ENCODE data around the gene PLEKHA1.

PLEKHA1 gene

GRCh38 chr10:122474131-122474818 is 99.8 kb downstream of the PLEKHA1 start:
- 26% methylated on average over 15 of the region's 15 CpGs for WGBS
- H3K9ac ChIP-seq (ENCODE audit: low read length) = peak overlapping the region; percentile 51
- H3K27me3 ChIP-seq (ENCODE audit: control insufficient read depth in 1 of 2, insufficient read depth in 1 of 2, low read length in 2 of 2) = no peaks in the 10 kb centered on the region
- no peak overlapping the region for H3K4me2 ChIP-seq (ENCODE audit: low read length, poor library complexity, severe bottlenecking)
- H2BK120ac ChIP-seq (ENCODE audit: low read depth, low read length) = peak overlapping the region; percentile 42
- H3K4me1 ChIP-seq (ENCODE audit: control insufficient read depth, insufficient read depth, low read depth, low read length) = peaks cover 27% of the 10 kb centered on the region
- H2AFZ ChIP-seq (ENCODE audit: low read depth, low read length) = no peak overlapping the region
- no peaks in the 10 kb centered on the region for H3K9me3 ChIP-seq (ENCODE audit: control insufficient read depth, low read length)
- no peak overlapping the region for H2BK5ac ChIP-seq (ENCODE audit: low read depth, low read length, poor library complexity, severe bottlenecking)
- no peak overlapping the region for H3K23ac ChIP-seq (ENCODE audit: low read length in 2 of 2)
- peak overlapping the region; percentile 49 to 73 for H2BK12ac ChIP-seq (ENCODE audit: low read length in 2 of 2)
- peak overlapping the region; percentile 81 to 95 for H3K18ac ChIP-seq (ENCODE audit: low read depth in 1 of 2, low read length in 2 of 2)
- peak overlapping the region; percentile 83 for H4K8ac ChIP-seq (ENCODE audit: low read length)
- DNase-seq = peak; percentile 71
- peak overlapping the region; percentile 49 to 66 for H3K4ac ChIP-seq (ENCODE audit: low read depth in 1 of 2, low read length in 2 of 2)
- H2AK5ac ChIP-seq (ENCODE audit: low read length, severe bottlenecking) = no peak overlapping the region
- peaks cover 8 to 29% of the 10 kb centered on the region in 2 experiments for H3K36me3 ChIP-seq (ENCODE audit: control insufficient read depth in 1 of 2, insufficient read depth in 2 of 2, low read depth in 1 of 2, low read length in 2 of 2)
- H2BK15ac ChIP-seq (ENCODE audit: low read depth, poor library complexity, severe bottlenecking) = peak overlapping the region; percentile 83
- H4K91ac ChIP-seq (ENCODE audit: low read length) = peak overlapping the region; percentile 80
- peaks cover 22% of the 10 kb centered on the region for H3K79me1 ChIP-seq (replicated peaks; ENCODE audit: low read length, poor library complexity, severe bottlenecking)
- H3K14ac ChIP-seq (ENCODE audit: low read length in 2 of 2) = peak overlapping the region in 1 of 2 experiments; percentile 23
- H3K27ac ChIP-seq (ENCODE audit: low read length, poor library complexity, severe bottlenecking) = no peak overlapping the region
- H3K4me3 ChIP-seq (ENCODE audit: insufficient read depth in 1 of 2, low read depth in 1 of 2, low read length in 2 of 2) = no peak overlapping the region

DNA sequence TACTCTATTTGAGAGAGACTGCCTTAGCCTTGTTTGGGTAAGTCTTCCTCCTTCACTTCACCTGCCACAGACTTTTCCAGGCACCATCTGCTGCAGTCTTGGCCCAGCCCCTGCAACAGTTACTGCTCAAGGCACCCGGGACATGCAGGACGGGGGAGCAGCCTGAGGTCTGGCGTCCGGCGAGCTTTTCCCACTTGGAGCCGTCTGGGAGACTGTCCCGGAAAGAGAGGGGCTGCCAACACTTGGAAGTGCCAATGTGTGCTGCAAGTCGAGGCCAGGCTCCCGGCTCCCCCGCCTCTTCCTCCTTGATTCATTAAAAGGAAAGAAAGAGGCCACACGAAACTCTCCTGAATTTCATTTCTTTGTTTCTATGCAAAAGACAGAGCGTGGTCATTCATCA is 100.6 kb downstream of the PLEKHA1 start:
- no peak overlapping the region for H2BK5ac ChIP-seq (ENCODE audit: low read depth, low read length, poor library complexity, severe bottlenecking)
- H3K4me1 ChIP-seq (ENCODE audit: control insufficient read depth, insufficient read depth, low read depth, low read length) = peaks cover 23% of the 10 kb centered on the region
- peaks cover 8 to 35% of the 10 kb centered on the region in 2 experiments for H3K36me3 ChIP-seq (ENCODE audit: control insufficient read depth in 1 of 2, insufficient read depth in 2 of 2, low read depth in 1 of 2, low read length in 2 of 2)
- peak overlapping the region in 1 of 2 experiments; percentile 19 for H3K4me3 ChIP-seq (ENCODE audit: insufficient read depth in 1 of 2, low read depth in 1 of 2, low read length in 2 of 2)
- peak overlapping the region in 1 of 2 experiments; percentile 92 for H3K4ac ChIP-seq (ENCODE audit: low read depth in 1 of 2, low read length in 2 of 2)
- H3K27me3 ChIP-seq (ENCODE audit: control insufficient read depth in 1 of 2, insufficient read depth in 1 of 2, low read length in 2 of 2) = no peaks in the 10 kb centered on the region
- no peak overlapping the region for H2AK5ac ChIP-seq (ENCODE audit: low read length, severe bottlenecking)
- no peak for DNase-seq
- H3K79me1 ChIP-seq (replicated peaks; ENCODE audit: low read length, poor library complexity, severe bottlenecking) = peaks cover 20% of the 10 kb centered on the region
- 39% methylated on average over 9 of the region's 12 CpGs for WGBS
- no peak overlapping the region for H3K4me2 ChIP-seq (ENCODE audit: low read length, poor library complexity, severe bottlenecking)
- H2BK15ac ChIP-seq (ENCODE audit: low read depth, poor library complexity, severe bottlenecking) = peak overlapping the region; percentile 71
- no peak overlapping the region for H3K27ac ChIP-seq (ENCODE audit: low read length, poor library complexity, severe bottlenecking)
- no peak overlapping the region for H2AFZ ChIP-seq (ENCODE audit: low read depth, low read length)
- peak overlapping the region; percentile 88 for H4K8ac ChIP-seq (ENCODE audit: low read length)
- H3K9ac ChIP-seq (ENCODE audit: low read length) = peak overlapping the region; percentile 51
- H2BK120ac ChIP-seq (ENCODE audit: low read depth, low read length) = peak overlapping the region; percentile 9
- peak overlapping the region in 1 of 2 experiments; percentile 6 for H3K23ac ChIP-seq (ENCODE audit: low read length in 2 of 2)
- no peaks in the 10 kb centered on the region for H3K9me3 ChIP-seq (ENCODE audit: control insufficient read depth, low read length)
- peak overlapping the region; percentile 47 to 86 for H3K18ac ChIP-seq (ENCODE audit: low read depth in 1 of 2, low read length in 2 of 2)
- peak overlapping the region; percentile 12 to 61 for H2BK12ac ChIP-seq (ENCODE audit: low read length in 2 of 2)
- peak overlapping the region in 1 of 2 experiments; percentile 23 for H3K14ac ChIP-seq (ENCODE audit: low read length in 2 of 2)
- peak overlapping the region; percentile 22 for H4K91ac ChIP-seq (ENCODE audit: low read length)

DNA sequence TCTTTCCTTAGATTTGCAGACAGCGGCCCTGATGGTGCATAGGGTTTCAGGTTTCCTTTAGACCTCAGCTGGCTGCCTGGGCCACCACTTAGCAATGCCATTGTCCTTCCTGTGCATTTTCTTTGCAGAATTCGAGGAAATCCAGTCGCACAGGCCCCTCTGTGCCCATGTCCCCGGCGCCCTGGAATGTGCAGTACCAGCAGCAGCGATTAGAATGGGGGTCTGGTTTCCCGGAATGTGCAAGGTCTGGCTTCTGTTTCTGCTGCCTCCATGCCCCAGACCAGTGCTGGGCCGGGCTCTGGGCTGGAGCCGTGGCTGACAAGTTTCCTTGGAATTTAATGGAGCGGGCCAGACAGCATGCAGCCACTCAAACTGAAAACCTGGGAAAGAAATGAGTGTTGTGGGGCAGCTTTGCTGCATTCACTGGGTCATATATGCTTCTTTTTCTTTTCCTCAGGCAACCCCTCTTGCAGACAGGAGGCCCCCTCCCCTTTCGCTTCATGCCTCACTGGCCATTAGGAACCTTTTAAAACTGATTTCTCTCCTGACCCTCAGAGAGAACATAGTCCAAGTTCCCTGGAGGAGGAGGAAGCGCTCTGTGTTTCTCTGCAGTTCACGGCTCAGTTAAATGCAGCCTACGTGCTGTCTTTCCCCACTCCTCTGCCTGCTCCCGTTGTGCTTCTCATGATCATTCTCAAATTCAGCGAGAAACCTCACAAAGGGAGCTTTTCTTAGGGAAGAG is 101.3 kb downstream of the PLEKHA1 start:
- peak overlapping the region; percentile 67 to 91 for H3K18ac ChIP-seq (ENCODE audit: low read depth in 1 of 2, low read length in 2 of 2)
- H2BK5ac ChIP-seq (ENCODE audit: low read depth, low read length, poor library complexity, severe bottlenecking) = no peak overlapping the region
- peak overlapping the region; percentile 51 for H3K9ac ChIP-seq (ENCODE audit: low read length)
- no peak overlapping the region for H2AK5ac ChIP-seq (ENCODE audit: low read length, severe bottlenecking)
- 27% methylated on average over 16 of the region's 16 CpGs for WGBS
- peaks cover 23% of the 10 kb centered on the region for H3K4me1 ChIP-seq (ENCODE audit: control insufficient read depth, insufficient read depth, low read depth, low read length)
- peak overlapping the region; percentile 90 for H2BK120ac ChIP-seq (ENCODE audit: low read depth, low read length)
- H3K4me3 ChIP-seq (ENCODE audit: insufficient read depth in 1 of 2, low read depth in 1 of 2, low read length in 2 of 2) = peak overlapping the region in 1 of 2 experiments; percentile 19
- peak overlapping the region in 1 of 2 experiments; percentile 20 for H3K14ac ChIP-seq (ENCODE audit: low read length in 2 of 2)
- peak overlapping the region in 1 of 2 experiments; percentile 94 for H2BK12ac ChIP-seq (ENCODE audit: low read length in 2 of 2)
- peaks cover 21% of the 10 kb centered on the region for H3K79me1 ChIP-seq (replicated peaks; ENCODE audit: low read length, poor library complexity, severe bottlenecking)
- peak overlapping the region; percentile 78 for H4K91ac ChIP-seq (ENCODE audit: low read length)
- peak; percentile 67 for DNase-seq
- H3K23ac ChIP-seq (ENCODE audit: low read length in 2 of 2) = no peak overlapping the region
- H3K4ac ChIP-seq (ENCODE audit: low read depth in 1 of 2, low read length in 2 of 2) = peak overlapping the region; percentile 10 to 87
- no peaks in the 10 kb centered on the region for H3K27me3 ChIP-seq (ENCODE audit: control insufficient read depth in 1 of 2, insufficient read depth in 1 of 2, low read length in 2 of 2)
- peak overlapping the region; percentile 78 for H4K8ac ChIP-seq (ENCODE audit: low read length)
- H3K4me2 ChIP-seq (ENCODE audit: low read length, poor library complexity, severe bottlenecking) = no peak overlapping the region
- peaks cover 7 to 42% of the 10 kb centered on the region in 2 experiments for H3K36me3 ChIP-seq (ENCODE audit: control insufficient read depth in 1 of 2, insufficient read depth in 2 of 2, low read depth in 1 of 2, low read length in 2 of 2)
- H2BK15ac ChIP-seq (ENCODE audit: low read depth, poor library complexity, severe bottlenecking) = no peak overlapping the region
- no peak overlapping the region for H3K27ac ChIP-seq (ENCODE audit: low read length, poor library complexity, severe bottlenecking)
- H3K9me3 ChIP-seq (ENCODE audit: control insufficient read depth, low read length) = no peaks in the 10 kb centered on the region
- H2AFZ ChIP-seq (ENCODE audit: low read depth, low read length) = no peak overlapping the region

DNA sequence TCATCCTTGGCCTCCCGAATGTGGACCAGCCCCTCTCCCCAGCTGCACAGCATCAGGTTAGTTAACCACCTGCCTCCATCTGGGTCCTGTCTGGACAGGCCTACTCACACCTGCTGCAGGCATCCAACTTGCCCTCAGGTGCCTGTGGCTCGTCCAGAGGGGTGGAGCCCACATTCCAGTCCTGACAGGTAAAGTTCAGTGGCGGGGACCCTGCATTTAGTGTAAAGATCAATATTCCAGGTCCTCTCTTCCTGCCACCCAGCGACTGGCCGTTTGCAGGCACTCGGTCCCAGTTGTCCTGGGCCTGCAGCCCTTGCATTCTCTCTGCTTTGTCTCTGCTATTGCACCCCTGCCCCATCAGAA is 101.8 kb downstream of the PLEKHA1 start:
- peaks cover 23% of the 10 kb centered on the region for H3K4me1 ChIP-seq (ENCODE audit: control insufficient read depth, insufficient read depth, low read depth, low read length)
- no peak overlapping the region for H3K4me3 ChIP-seq (ENCODE audit: insufficient read depth in 1 of 2, low read depth in 1 of 2, low read length in 2 of 2)
- H3K36me3 ChIP-seq (ENCODE audit: control insufficient read depth in 1 of 2, insufficient read depth in 2 of 2, low read depth in 1 of 2, low read length in 2 of 2) = peaks cover 5 to 45% of the 10 kb centered on the region in 2 experiments
- H2BK15ac ChIP-seq (ENCODE audit: low read depth, poor library complexity, severe bottlenecking) = no peak overlapping the region
- no peak overlapping the region for H2AFZ ChIP-seq (ENCODE audit: low read depth, low read length)
- peak overlapping the region; percentile 10 to 87 for H3K4ac ChIP-seq (ENCODE audit: low read depth in 1 of 2, low read length in 2 of 2)
- H2BK120ac ChIP-seq (ENCODE audit: low read depth, low read length) = peak overlapping the region; percentile 90
- peak overlapping the region; percentile 67 to 71 for H3K18ac ChIP-seq (ENCODE audit: low read depth in 1 of 2, low read length in 2 of 2)
- H3K27me3 ChIP-seq (ENCODE audit: control insufficient read depth in 1 of 2, insufficient read depth in 1 of 2, low read length in 2 of 2) = no peaks in the 10 kb centered on the region
- H3K9ac ChIP-seq (ENCODE audit: low read length) = peak overlapping the region; percentile 51
- H2BK5ac ChIP-seq (ENCODE audit: low read depth, low read length, poor library complexity, severe bottlenecking) = no peak overlapping the region
- peaks cover 19% of the 10 kb centered on the region for H3K79me1 ChIP-seq (replicated peaks; ENCODE audit: low read length, poor library complexity, severe bottlenecking)
- no peak for DNase-seq
- WGBS = 90% methylated on average over 6 of the region's 6 CpGs
- H3K9me3 ChIP-seq (ENCODE audit: control insufficient read depth, low read length) = no peaks in the 10 kb centered on the region
- H3K23ac ChIP-seq (ENCODE audit: low read length in 2 of 2) = peak overlapping the region in 1 of 2 experiments; percentile 34
- H4K8ac ChIP-seq (ENCODE audit: low read length) = peak overlapping the region; percentile 86
- no peak overlapping the region for H2AK5ac ChIP-seq (ENCODE audit: low read length, severe bottlenecking)
- H3K14ac ChIP-seq (ENCODE audit: low read length in 2 of 2) = peak overlapping the region in 1 of 2 experiments; percentile 88
- peak overlapping the region; percentile 78 for H4K91ac ChIP-seq (ENCODE audit: low read length)
- H3K4me2 ChIP-seq (ENCODE audit: low read length, poor library complexity, severe bottlenecking) = no peak overlapping the region
- no peak overlapping the region for H3K27ac ChIP-seq (ENCODE audit: low read length, poor library complexity, severe bottlenecking)
- peak overlapping the region in 1 of 2 experiments; percentile 94 for H2BK12ac ChIP-seq (ENCODE audit: low read length in 2 of 2)

Measured in mesenchymal stem cell (in vitro differentiated cells and primary cell).